Dendritic cell treated with granulocyte-macrophage colony-stimulating factor and Interleukin-4, amounts not matched to agents 40 ng/mL and 50 ng/mL, for 4 days (primary cell): ENCODE results near the gene NLRP1.

Experiments
- H3K27ac Mint-ChIP-seq: one replicate; pipeline ENCODE4 v1.8.0; 2022; ENCODE audit warnings: mild to moderate bottlenecking, mixed read lengths
- H3K27me3 Mint-ChIP-seq: one replicate; pipeline ENCODE4 v1.8.0; 2022; ENCODE audit warnings: mild to moderate bottlenecking, mixed read lengths
- H3K36me3 Mint-ChIP-seq: one replicate; pipeline ENCODE4 v1.8.0; 2022; ENCODE audit warnings: low read depth, mixed read lengths
- H3K4me1 Mint-ChIP-seq: one replicate; pipeline ENCODE4 v1.8.0; 2022; ENCODE audit warnings: low read depth, mixed read lengths
- H3K4me3 Mint-ChIP-seq: one replicate; pipeline ENCODE4 v1.8.0; 2022; ENCODE audit warnings: mild to moderate bottlenecking, moderate library complexity, mixed read lengths
- H3K9me3 Mint-ChIP-seq: one replicate; pipeline ENCODE4 v1.8.0; 2022; ENCODE audit warnings: mixed read lengths
- intact Hi-C: fragments of 100-400 bp; cut with micrococcal nuclease; formaldehyde crosslinking; loops from one replicate; pipeline ENCODE4 v1.15.0; 2022

NLRP1 gene

GRCh38 chr17:5478992-5479391, 105.3 kb downstream of the NLRP1 start:
- Mint-ChIP-seq H3K27me3 (no peaks in the 10 kb centered on the region), H3K4me1 (peaks cover 8% of the 10 kb centered on the region), H3K36me3 (peaks cover 100% of the 10 kb centered on the region), H3K9me3 (no peaks in the 10 kb centered on the region), H3K4me3 (no peak overlapping the region), H3K27ac (no peak overlapping the region)
- intact Hi-C loops: no loop called here

- H3K36me3 Mint-ChIP-seq: peaks cover 73% of the 10 kb centered on the region
- no peaks in the 10 kb centered on the region for H3K27me3 Mint-ChIP-seq
- intact Hi-C loops: no loop called here
- no peak overlapping the region for H3K27ac Mint-ChIP-seq
- no peaks in the 10 kb centered on the region for H3K9me3 Mint-ChIP-seq
- H3K4me3 Mint-ChIP-seq: no peak overlapping the region
- no peaks in the 10 kb centered on the region for H3K4me1 Mint-ChIP-seq
Measured at GRCh38 chr17:5473906-5474305, 110.4 kb downstream of the NLRP1 start.

GRCh38 chr17:5472511-5472910, 111.8 kb downstream of the NLRP1 start:
- H3K9me3 Mint-ChIP-seq: no peaks in the 10 kb centered on the region
- no peaks in the 10 kb centered on the region for H3K27me3 Mint-ChIP-seq
- H3K4me3 Mint-ChIP-seq: no peak overlapping the region
- no peak overlapping the region for H3K27ac Mint-ChIP-seq
- intact Hi-C loops: no loop called here
- peaks cover 9% of the 10 kb centered on the region for H3K4me1 Mint-ChIP-seq
- peaks cover 67% of the 10 kb centered on the region for H3K36me3 Mint-ChIP-seq

- H3K36me3 Mint-ChIP-seq: peaks cover 25% of the 10 kb centered on the region
- H3K4me1 Mint-ChIP-seq: peaks cover 39% of the 10 kb centered on the region
- intact Hi-C loops: loop anchor here (2.0 kb wide), 1 partner anchor 29 kb away; the partner anchor contains the start of gene C1QBP
- H3K27me3 Mint-ChIP-seq: no peaks in the 10 kb centered on the region
- H3K27ac Mint-ChIP-seq: peak overlapping the region; percentile 65
- peak overlapping the region; percentile 77 for H3K4me3 Mint-ChIP-seq
- no peaks in the 10 kb centered on the region for H3K9me3 Mint-ChIP-seq
Measured at GRCh38 chr17:5468075-5468473, 116.2 kb downstream of the NLRP1 start.

GRCh38 chr17:5467416-5467815, 116.9 kb downstream of the NLRP1 start:
- intact Hi-C loops: no loop called here
- peak overlapping the region; percentile 77 for H3K4me3 Mint-ChIP-seq
- H3K4me1 Mint-ChIP-seq: peaks cover 44% of the 10 kb centered on the region
- H3K9me3 Mint-ChIP-seq: no peaks in the 10 kb centered on the region
- peaks cover 22% of the 10 kb centered on the region for H3K36me3 Mint-ChIP-seq
- H3K27me3 Mint-ChIP-seq: no peaks in the 10 kb centered on the region
- H3K27ac Mint-ChIP-seq: peak overlapping the region; percentile 65

- intact Hi-C loops: no loop called here
- no peak overlapping the region for H3K4me3 Mint-ChIP-seq
- H3K27me3 Mint-ChIP-seq: no peaks in the 10 kb centered on the region
- H3K4me1 Mint-ChIP-seq: peaks cover 49% of the 10 kb centered on the region
- H3K27ac Mint-ChIP-seq: no peak overlapping the region
- H3K36me3 Mint-ChIP-seq: peaks cover 20% of the 10 kb centered on the region
- no peaks in the 10 kb centered on the region for H3K9me3 Mint-ChIP-seq
Measured at GRCh38 chr17:5466295-5466694, 118.0 kb downstream of the NLRP1 start.

GRCh38 chr17:5464717-5465507, 119.4 kb downstream of the NLRP1 start:
- peaks cover 32% of the 10 kb centered on the region for H3K36me3 Mint-ChIP-seq
- intact Hi-C loops: no loop called here
- no peaks in the 10 kb centered on the region for H3K27me3 Mint-ChIP-seq
- H3K4me1 Mint-ChIP-seq: peaks cover 49% of the 10 kb centered on the region
- no peak overlapping the region for H3K4me3 Mint-ChIP-seq
- no peak overlapping the region for H3K27ac Mint-ChIP-seq
- no peaks in the 10 kb centered on the region for H3K9me3 Mint-ChIP-seq
